Activated T-helper 9 cell treated with anti-CD3 and anti-CD28 coated beads, Interleukin-2, amount 50 U/mL, for 16 hours (primary cell): ENCODE measurements around the gene LRBA.
"Not testable (repeated sequence)": the region's sequence is repeated elsewhere in the genome, so short reads cannot be mapped to it uniquely, and the experiment has no call there.

Experiments used
- DNase-seq: peaks from one replicate; pipeline ENCODE4 v3.0.0-alpha.2; 2020; ENCODE audit warnings: low read depth

LRBA gene

DNA sequence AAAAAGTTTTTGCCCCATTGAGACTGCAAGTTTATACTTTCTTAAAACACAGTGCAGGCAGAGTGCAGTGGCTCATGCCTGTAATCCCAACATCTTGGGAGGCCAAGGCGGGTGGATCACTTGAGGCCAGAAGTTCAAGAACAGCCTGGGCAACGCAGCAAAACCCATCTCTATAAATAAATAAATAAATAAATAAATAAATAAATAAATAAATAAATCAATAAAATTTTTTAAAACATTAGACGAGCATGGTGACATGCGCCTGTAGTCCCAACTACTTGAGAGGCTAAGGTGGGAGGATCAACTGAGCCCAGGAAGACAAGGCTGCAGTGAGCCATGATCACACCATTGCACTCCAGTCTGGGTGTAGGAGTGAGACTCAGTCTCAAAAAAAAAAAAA lies 213.3 kb downstream of the LRBA start:
- no peak for DNase-seq

DNA sequence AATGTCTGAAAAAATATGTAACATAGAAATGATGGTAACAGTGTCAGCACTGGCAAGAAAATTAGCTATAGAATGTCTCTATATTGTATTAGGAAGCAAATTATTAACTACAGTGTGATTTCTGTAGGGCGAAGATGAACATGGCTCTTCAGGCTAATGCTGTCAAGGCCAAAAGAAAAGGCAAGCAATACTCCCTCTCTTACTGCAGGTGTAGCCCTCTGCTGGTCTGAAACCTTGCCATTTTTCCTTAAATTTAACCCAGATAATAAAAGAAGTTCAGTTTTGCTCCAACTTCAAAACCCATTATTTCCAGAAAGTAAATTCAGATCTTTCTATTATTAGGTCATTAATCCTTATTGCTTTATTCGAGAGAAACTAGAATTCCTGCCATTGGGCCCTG lies 215.9 kb downstream of the LRBA start:
- no peak for DNase-seq

DNA sequence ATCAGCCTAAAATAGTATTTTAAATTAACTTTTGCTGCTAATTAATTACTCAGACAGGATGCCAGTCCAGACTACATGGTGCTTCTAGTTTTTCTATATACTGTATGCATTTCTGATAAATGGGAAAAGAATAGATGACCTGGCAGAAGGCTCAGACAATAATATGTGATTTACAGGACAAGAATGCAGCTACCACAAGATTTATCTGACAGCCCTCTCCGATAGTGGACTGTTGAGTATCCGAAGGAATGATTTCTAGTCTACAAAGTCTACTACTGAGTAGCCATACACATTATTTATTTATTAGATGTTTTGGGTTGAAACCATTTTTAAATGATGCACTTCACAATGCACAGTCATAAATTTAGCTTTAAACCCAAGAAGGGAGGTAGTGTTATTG lies 220.4 kb downstream of the LRBA start:
- DNase-seq = no peak

DNA sequence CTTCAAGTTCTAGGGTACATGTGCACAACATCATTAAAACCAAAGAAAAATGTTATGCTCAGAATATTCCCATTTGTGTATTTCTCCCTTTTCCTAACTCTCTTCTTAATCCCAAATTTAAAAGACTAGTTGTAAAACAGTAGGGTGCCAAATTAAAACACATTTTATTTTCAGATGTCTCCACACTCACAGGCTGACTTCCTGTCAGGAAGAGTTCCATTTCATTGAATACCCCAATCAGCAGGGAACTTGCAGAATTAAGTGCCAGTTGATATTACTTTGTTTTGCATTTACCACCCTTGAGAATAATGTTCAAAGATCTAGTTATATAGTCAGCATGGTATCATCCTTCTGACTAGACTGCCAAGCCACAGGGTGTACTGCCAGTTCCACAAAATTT lies 225.2 kb downstream of the LRBA start:
- DNase-seq = no peak

DNA sequence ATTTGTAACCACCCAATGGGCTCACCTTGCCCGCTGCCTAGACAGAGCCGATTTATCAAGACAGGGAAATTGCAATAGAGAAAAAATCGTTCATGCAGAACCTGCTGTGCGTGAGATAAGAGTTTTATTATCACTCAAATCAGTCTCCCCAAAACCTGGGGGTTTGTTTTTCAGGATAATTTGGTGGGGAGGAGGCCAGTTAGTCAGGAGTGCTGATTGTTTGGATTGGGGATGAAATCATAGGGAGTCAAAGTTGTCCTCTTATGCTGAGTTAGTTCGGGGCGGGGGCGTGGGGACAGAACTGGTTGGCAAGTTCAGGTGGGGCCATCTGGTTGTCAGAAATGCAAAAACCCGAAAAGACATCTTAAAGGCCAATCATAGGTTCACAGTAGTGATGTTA lies 230.1 kb downstream of the LRBA start:
- no peak for DNase-seq

DNA sequence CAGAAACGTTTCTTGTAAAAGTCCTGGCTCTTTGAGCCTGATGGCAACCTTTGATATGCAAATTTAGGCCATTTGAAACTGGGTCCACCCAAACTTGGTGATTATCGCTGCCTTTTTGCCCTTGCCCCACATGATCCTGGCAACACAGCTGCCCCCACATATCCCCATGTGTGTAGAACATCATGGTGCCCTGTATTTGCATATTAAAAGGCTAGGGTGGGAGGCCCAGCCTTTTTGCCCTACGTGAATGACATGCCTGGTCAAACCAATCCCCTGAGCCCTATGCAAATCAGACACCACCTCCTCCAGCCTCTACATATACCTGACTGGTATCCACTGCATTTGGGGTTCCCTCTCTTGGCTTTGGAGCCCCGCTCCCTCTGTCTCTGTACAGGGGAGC lies 230.8 kb downstream of the LRBA start:
- no peak for DNase-seq

DNA sequence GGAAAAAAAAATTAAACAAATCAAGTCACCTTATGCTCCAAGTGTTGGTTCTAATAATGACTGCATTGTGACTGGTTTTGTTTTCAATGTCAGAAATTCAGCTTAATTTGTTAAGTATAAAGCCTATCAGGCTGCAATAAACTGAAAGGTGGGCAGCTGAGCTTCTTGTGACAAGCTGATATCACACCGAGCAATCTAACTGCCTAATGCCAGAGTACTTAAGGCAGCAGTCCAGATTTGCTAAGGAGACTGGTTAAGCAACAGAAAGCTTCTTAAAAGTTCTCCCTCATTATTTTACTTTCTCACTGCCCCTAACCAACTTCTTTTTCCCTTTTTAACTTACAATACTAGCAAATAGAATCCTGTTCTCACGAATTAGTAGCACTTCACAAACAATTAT lies 232.2 kb downstream of the LRBA start:
- DNase-seq = no peak

DNA sequence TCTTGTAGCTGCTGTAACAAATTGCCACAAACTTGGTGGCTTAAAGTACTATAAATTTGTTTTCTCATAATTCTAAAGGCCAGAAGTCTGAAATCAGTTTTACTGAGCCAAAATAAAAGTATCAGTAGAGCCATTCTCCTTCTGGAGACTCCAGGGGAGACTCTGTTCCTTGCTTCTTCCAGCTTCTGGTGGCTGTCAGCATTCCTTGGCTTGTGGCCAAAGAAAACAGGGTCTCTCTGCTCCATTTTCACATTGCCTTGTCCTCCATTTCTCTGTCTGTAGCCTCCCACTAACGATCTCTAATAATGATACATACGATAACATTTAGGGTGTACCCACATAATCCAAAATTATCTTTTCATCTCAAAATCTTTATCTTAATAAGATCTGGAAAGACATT lies 232.8 kb downstream of the LRBA start:
- no peak for DNase-seq

DNA sequence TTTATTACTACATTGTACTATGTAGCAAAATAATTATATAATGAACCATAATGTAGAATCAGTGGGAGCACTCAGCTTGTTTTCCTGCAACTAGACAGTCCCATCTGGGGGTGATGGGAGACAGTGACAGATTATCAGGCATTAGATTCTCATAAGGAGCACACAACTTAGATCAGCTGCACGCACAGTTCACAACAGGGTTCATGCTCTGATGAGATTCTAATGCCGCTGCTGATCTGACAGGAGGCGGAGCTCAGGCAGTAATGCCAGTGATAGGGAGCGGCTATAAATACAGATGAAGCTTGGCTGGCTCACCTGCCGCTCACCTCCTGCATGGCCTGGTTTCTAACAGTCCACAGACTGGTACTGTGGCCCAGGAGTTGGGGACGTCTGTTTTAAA lies 233.9 kb downstream of the LRBA start:
- no peak for DNase-seq

DNA sequence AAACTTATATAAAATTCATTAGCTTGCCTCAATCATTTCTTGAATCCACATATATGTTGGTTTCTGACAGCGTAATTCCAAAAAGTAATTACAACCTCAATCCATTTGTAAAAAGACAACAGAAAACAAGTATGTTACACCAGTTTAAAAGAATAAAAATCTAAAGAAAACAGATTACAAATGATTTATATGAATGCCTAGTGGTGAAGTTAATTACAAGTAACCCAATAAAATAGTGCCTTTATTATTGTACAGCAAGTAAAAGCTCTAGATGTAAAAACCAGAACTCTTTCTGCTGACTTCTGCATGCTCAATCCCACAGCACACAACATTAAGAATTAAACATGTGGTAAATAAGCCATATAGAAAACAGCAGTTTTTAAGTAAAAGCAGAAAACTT lies 235.4 kb downstream of the LRBA start:
- no peak for DNase-seq

DNA sequence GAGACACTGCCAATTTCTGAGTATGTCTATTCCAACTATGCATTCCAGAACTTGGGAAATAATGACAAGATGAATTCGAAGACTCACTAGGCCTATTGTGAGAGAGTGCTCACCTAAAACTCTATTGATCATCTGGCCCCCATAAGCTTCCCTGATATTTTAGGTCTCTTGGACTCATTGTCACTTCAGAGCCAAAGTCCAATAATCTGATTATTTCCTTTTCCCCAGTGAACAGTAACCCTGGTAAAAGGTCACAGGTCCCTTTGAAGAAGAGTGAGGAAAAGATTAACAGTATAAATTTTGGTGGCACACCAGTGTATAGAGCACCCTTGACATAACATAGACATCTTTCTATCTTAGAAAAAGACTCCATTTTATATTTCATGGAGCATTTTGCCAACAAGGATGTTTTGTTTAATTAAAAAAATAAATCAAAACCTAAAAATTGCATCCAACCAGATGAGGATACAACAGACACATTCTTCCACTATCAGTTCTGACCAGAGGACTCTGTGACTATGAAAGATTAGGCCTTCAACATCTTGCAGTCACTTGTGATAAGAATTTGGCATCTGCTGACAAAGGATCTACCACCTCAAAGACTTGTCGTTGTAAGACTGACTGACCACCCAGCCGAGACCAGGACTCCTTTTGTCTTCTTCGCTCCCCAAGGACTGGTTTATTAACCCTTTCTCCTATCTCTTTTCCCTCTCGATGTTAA lies 241.2 kb downstream of the LRBA start:
- DNase-seq = no peak

DNA sequence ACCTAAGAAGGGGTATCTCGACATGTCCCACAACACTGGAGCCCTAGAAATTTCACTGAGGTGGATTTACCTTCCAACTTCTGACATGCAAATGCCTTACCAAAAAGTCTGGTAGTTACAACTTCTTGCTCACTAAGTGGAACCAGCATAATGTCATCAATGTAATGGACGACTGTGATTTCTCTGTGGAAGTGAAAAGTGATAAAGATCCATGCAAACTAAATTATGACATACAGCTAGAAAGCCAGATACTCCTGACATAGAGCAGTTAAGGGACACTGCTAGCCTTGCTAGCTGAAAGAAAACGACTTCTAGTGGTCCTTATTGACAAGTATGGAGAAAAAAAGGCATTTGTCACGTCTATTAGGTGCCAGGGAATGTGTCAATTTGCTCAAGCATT lies 242.1 kb downstream of the LRBA start:
- DNase-seq = no peak

DNA sequence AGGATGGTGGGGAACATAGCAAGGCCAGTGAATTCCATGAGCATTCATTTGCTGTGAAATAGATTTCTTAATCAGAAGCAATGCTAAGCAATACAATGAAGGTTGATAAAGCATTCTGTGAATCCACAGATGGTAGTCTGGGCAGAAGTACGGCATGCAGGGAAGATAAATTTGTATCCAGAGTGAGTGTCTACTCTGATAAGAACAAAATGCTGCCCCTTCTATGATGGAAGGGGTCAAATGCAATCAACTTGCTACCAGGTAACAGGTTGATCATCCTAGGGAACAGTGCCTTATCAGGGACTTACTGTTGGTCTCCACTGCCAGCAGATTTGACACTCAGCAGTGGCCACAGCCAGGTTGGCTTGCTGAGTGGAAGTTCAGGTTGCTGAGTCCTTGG lies 243.7 kb downstream of the LRBA start:
- DNase-seq = no peak

DNA sequence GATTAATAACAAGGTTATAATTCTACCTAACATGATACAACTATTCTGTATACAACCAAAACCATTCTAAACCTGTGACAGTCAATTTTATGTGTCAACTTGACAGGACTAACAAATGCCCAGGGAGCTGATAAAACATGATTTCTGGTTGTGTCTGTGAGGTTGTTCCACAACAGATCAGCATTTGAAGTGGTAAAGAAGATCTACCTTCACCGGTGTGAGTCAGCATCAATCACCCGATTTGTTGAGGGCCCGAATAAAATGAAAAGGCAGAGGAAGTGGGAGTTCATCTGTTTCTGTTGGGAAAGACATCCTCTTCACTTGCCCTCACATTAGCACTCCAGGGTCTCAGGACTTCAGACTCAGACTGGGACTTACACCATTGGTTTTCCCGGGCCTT lies 245.2 kb downstream of the LRBA start:
- no peak for DNase-seq

DNA sequence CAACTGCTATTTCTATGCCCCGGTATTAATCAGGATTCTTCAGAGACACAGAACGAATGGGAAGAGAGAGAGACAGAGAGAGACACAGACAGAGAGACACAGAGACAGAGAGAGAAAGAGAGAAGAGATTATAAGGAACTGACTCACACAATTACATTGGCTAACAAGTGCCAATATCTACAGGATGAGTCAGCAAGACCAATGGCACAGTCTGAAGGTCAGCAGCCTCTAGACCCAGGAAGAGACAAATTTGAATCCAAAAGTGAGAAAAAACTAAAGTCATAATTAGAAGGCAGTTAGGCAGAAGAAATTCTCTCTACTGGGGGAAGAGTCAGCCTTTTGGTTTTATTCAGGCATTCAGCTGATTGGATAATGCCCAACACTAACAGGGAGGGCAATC lies 245.8 kb downstream of the LRBA start:
- DNase-seq = no peak

DNA sequence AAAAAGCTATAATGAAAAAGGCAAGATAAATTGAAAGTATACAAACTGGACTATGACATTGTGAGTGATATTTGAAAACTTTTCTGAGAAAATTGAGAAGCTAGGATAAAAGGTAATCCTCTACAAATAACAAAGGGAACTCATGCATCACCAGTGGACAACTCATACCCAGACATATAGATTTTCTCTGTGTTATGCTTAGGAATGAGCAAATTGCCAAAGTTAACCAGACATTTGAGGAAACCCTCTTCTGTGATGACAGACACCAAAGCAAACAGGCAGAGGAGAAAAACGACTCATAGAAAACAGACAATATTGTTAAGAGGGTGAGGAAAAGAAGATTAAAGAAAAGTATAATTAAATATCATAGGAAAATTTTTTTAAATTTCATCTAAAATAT lies 246.6 kb downstream of the LRBA start:
- DNase-seq = no peak

DNA sequence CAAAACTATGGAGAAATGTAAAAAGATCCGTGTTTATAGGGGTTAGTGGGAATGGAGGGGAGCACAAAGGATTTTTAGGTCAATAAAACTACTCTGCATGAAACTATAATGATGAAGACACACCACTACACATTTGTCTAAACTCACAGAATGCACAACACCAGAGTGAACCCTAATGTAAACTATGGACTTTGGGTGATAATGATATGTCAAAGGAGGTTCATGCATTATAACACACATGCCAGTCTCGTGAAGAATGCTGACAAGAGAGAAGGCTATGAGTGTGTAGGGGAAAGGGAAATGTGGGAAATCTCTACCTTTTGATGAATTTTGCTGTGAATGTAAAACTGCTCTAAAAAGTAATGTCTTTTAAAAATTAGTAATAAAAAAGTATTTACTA lies 249.9 kb downstream of the LRBA start:
- DNase-seq = no peak

DNA sequence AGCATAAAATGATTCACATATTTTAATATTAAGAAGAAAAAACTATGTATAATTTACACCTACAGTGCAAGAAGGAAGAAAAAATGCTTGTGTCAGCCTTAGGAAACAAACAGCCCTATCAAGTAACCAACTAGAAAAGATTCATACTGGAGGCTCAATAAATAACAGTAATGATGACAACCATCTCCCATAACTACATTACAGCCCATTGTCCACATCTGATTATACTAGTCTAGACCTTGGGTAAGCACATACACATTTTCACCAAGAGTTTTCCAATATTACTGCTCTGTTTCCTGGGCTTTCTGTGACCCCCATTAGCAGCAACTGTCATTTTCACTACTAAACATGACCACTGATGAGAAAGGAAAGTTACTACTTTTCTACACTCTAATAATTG lies 263.4 kb downstream of the LRBA start:
- DNase-seq = no peak

DNA sequence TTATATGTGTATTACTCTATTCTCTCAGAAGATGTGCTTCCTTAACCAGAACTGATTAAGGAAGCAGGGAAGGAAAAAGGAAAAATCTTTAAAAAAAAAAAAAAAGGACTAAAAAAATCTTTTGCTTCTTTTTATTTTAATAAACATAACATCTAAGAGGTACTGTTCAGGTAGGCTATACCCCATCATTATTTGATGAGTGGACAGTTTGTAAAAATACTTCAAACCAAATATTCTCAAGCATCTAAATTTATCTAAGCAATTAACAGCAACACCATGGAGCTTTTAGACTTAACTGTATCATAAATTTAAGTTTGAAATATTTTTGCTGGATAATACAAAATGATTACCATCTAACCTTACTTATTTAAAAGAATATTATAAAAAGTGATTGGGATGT lies 264.3 kb downstream of the LRBA start:
- no peak for DNase-seq

DNA sequence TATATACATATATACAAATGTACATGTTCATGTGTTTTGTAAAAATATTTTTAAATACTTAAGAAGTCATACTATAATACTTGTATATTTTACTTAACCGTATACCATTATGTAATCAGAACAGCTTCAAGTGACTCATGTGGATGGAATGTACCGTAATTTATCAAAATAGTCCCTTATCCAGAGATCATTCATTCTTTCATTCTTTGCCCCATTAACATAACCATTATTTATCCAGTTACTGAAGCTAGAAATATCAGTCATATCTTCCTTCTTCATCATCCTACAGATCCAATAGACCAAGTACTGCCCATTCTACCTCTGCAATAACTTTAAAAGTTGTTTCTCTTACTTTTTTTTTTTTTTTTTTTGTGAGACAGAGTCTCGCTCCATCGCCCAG lies 268.9 kb downstream of the LRBA start:
- DNase-seq = no peak

DNA sequence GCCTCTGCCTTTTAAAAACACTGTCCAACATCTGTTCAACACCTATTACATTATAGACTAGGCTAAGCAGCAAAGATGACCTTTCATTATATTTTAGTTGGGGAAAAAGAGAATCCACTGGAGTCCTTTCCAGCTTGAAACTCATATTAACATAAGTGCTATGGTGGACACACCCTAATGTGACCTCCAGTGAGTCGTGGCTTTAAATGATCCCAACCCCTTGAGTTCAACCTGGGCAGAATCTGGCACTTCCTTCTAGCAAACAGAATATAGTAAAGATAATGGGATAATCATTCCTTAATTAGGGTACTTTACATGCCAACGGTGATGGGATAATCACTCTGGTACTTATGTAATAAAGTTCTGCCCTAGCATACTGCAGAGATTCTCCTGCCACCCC lies 270.5 kb downstream of the LRBA start:
- no peak for DNase-seq

DNA sequence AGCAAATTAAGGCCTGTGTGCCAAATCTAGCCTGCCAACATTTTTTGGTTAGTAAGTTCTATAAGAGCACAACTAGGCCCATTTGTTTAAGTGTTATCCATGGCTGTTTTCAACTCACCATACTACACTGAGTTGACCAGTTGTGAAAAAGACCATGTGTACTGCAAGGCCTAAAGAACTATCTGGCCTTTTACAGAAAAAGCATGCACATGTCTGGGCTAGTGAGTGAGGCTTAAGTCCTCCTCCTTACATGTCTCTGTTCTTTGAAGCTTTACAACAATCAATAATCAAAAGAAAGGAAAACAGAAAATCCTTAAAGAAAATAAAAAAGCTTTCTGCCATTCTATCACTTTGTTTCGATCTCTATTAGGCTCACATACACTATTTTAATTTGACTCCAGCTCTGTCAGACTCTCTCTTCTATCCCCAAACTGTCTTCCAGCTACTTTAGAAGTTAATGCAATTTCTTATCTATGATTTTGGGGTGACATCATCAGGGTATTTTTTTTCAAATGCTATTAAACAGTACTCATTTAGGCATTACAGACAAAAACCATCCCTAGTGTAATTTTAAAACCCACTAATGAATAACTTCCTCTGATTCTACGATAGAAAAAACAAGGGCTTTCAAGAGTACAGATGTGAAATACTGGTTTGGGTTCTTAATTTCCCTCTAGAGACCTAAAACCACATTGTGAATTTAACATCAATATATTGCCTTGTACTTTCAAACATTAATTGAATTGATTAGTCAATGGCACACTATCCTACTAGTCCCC lies 271.3 kb downstream of the LRBA start:
- DNase-seq = no peak

DNA sequence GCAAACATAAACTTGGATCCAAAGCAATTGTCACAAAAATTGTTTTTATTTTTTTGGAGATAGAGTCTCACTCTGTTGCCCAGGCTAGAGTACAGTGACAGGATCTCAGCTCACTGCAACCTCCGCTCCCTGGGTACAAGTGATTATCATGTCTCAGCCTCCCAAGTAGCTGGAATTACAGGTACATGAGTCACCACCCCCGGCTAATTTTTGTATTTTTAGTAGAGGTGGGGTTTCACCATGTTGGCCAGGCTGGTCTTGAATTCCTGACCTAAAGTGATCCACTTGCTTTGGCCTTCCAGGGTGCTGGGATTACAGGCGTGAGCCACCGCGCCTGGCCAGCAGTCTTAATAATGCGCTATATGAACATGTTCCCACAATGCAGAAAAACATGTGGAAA lies 272.2 kb downstream of the LRBA start:
- not testable (repeated sequence) for DNase-seq

DNA sequence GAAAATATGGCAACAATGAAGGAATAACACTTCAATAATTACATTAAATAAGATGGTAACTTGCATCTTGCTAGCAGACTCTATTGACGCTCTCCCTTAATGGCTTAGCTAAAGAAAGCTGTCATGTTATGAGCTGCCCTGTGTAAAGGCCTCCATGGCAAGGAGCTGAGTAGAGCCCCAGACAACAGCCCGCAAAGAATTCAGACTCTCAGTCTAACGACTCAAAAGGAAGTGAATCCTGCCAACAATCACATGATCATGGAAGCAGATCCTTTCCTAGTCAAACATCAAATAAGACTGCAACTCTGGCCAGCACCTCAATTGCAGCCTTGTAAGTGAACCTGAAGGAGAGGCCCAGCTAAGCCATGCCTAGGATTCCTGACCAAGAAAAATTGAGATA lies 275.5 kb downstream of the LRBA start:
- no peak for DNase-seq
